NCI-H1417 (cell line): ENCODE measurements around the gene IPO7.
"Not testable (repeated sequence)": the region's sequence is repeated elsewhere in the genome, so short reads cannot be mapped to it uniquely, and the experiment has no call there.

Experiments
- DNase-seq, 3 experiments: peaks; one replicate each; lab custom pipeline; 2025; lab: John Stamatoyannopoulos, UW

IPO7 gene

DNA sequence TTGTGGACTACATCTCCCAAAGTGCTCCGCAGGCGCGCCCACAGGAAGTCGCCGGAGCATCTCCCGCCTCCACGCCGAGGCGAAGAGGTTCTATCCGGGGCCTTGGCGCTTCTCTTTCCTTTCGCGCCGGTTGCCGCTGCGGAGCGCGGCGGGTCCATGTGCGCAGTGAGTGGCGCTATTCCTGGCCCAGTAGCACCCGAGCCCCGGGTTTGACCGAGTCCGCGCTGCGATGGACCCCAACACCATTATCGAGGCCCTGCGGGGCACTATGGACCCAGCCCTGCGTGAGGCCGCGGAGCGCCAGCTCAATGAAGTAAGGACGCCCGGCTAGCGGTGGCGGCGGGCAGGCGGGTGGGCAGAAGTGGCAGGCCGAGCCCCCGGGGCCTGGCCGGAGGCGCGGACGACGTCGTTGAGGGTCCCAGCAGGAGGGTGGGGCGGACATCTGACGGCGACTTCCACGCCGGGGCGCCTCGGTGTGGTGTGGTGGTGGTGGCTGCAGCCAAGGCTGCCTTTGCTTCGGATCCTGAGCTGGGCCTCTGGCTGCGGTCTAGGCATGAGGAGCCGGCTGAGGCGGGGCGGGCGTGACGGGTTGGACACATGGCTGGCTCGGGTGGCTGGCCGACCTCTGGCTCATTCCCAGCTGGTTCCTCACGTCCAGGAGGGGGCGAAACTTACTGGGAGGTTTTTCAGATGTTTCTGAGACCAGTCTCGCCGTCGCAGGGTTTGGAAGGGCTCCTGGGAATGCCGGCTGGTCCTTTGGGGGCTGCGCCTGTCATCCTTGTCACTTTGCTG lies at the start of gene IPO7:
TSS of gene IPO7 (plus strand) at position 118 of the 792 bp plus-strand sequence. CDS start at position 230, 112 bp downstream.
- DNase-seq: peak; percentile 90 to 95 (median 93)

DNA sequence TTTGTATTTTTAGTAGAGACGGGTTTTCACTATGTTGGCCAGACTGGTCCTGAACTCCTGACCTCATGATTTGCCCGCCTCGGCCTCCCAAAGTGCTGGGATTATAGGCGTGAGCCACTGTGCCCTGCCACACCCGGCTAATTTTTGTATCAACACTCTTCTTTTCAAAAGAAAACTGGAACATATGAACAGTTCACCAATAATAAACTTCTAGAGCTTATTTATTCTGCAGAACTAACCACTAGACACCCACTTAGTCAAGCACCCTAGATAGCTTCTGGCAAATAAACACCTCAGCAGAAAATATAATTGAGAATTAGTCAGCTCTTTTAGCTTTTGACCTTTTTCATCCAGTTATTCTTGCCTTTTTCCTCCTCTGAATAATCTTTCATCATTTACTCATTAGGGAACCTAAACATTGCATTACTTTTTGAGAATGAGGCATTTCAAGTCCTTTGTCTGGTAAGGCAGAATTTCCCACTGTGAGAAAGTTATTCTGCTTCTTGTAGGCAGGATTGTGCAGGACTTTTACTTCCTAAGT lies 42.7 kb upstream of the IPO7 start:
- DNase-seq: no peak

DNA sequence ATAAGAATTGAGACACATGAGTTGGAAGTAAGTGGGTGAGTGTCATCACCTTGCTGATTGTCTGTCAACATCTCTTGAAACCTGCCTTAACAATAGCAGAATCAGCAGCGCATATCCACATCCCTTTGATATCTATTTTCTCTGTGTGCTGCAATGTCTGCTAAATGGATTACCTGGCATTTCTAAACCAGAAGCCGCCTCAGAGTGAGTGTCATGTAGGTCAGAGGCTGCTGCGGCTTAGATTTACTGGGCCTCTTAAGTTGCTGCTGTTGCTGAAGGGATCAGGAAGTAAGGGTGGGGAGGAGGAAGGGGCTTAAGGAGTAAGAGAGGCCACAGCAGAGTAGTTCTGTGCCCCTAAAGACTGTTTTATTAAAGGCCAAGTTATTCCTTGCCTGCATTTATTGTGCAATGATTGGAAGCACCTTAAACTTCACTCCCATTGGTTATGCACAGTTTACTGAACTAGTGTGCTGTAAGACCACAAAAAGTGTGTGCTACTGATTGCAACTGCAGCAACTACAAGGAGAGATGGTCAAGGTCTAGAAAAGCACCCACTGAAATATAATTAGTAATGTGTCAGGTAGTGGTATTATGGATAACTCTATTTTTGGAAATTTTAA lies 40.3 kb upstream of the IPO7 start:
- peak in 1 of 3 experiments; percentile 29 for DNase-seq

DNA sequence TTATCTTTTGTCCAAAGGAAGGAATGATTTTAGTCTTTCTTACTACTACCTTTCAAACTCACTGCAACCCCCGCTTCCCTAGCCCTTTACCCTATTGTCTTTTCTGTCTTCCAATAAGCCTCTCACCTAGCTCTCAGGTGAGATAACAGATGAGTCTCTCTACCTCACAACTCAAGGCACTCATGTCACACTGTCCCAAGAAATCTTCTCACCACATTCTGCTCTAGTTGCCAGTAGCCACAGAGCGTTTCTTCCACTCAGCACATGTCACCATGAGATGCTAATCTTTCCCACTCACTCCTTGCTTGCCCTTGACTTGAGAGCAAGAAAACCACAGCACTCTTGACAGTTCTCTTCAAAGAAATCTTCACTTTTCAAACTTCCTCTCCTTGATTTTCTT lies 37.4 kb upstream of the IPO7 start:
- DNase-seq: no peak

DNA sequence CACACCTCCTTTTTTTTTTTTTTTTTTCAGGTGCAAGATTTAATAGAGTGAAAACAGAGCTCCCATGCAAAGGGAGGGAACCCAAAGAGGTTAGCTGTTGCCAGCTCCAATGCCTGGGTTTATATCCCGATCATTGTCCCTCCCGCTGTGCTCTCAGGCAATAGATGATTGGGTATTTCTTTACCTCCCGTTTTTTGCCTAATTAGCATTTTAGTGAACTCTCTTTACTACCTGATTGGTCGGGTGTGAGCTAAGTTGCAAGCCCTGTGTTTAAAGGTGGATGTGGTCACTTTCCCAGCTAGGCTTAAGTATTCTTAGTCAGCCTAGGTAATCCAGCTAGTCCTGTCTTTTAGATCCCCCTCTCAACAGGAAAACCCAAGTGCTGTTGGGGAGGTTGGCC lies 36.7 kb upstream of the IPO7 start:
- DNase-seq: not testable (repeated sequence)

DNA sequence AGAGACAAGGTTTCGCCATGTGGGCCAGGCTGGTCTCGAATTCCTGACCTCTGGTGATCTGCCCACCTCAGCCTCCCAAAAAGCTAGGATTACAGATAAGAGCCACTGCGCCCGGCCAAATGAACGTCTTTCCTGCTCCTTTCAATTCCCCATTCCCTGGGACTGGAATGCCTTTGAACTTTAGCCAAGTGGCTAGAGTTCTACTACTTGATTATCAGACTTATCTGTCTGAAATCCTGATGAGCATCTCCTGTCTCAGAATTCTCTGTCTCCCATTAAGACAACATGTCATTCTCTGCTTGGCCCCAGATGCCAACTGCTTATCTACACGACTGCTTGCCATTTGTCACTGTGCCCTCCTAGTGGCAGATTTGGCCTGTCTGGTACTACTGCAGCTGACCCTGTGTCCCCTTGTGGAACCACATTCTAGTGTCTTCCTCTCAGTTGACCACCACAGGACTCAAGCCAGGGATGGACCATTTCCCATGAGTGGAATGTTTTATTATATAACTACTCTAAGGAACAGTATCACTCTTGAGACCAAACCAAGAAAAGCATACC lies 33.1 kb upstream of the IPO7 start:
- no peak for DNase-seq

DNA sequence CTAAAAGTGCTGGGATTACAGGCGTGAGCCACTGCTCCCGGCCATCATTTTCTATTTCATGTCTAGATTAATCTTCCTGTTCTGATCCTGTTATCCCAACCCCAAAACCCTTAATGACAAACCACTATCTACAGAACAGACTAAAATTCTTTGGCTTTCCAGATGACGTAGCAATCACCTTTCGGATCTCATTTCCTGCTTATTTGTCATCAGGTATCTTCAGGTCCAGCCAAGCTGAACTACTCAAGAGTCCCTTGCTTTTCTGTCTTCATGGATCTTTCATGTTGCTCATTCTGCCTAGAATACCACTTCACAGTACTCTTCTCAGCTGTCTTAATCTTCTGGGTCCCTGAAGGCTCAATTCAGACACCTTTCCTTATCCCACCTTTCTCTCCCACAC lies 27.4 kb upstream of the IPO7 start:
- no peak for DNase-seq

DNA sequence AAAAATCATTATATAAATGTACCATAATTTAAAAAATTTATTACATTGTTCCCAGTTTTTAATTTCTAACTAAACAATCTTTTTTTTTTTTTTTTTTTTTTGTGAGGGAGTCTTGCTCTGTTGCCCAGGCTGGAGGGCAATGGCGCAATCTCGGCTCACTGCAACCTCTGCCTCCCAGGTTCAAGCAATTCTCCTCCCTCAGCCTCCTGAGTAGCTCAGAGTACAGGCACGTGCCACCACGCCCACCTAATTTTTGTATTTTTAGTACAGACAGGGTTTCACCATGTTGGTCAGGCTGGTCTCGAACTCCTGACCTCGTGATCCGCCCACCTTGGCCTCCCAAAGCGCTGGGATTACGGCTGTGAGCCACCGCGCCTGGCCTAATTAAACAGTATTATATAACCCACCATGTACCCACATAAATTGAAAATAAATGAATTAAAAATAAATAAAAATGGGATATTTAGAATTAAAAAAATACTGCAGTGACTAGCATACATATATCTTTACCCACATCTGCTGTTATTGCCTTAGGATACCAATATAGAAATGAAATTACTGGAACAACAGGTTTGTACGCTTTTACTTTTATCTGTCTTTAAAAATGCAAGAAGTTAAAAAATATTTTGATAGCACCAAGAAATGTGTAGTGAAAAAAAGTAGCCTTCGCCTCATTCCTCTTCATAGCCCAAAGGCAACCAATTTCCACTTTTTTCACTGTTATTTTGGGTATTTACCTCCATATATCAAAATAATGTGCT lies 23.4 kb upstream of the IPO7 start:
- not testable (repeated sequence) for DNase-seq

DNA sequence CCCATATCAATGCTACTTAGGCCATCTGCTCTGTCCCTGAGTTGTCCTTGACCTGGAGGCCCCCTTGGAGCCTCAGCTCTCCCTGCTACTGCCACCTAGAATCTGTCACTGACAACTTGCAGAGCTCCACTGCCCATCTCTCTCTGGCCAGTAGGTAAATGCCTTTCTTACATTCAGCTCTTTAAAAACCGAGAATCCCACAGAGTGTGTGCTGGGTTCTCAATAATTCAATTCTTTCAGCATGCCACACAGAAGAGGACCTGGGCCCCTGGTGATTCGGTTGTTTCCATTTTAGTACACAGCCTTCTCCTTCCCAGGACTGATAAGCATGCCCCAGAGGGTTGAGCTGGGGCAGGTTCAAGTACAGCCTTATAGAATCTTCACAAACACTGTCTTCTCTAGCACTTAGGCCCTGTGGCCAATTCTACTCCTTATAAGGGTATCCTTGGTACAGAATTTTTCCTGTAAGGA lies 22.0 kb upstream of the IPO7 start:
- no peak for DNase-seq

DNA sequence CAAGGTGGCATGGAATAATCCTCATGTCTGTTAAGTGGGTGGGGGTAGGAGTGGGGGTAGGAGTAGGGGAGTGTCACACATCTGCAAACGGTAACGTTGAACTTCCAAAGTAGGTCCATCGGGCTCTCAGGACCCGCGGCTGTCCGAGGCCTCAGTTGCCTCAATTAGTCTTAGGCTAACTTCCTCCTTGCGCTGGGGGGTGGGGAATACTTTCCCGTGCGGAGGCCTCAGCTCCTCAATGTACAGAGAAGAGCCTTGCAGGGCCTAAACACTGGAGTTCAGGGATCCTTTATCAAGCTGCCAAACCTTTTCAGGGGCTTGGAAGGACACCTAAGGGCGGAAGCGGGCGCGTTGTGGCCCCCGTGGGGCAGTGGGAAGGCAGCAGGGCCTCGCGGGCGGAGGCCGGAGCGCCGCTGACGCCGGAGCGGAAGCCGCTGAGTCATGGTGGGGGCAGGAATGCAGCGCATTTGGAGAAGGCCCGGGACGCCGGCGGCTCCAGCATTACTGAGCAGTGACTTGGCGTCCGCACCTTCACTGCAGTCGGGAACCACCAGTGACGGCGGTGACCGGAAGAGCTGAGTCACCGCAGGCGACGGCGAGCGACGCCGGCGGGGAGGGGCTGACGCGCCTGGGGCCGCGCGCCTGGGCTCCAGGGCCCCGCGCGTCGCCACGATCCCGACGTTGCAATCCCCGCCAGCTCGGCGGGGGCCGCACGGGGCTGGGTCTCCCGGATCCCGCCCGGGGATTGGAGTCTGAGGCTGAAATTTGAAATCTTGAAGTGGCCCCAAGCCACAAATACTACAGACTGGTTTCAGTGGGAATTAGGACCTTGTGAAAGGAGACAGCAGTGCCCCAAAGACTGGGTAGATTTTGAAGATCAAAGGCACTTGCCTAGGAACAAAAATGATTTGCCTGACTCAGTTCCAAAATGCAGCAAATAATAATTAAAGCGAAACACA lies 20.2 kb upstream of the IPO7 start:
- peak; percentile 91 to 95 (median 94) for DNase-seq

DNA sequence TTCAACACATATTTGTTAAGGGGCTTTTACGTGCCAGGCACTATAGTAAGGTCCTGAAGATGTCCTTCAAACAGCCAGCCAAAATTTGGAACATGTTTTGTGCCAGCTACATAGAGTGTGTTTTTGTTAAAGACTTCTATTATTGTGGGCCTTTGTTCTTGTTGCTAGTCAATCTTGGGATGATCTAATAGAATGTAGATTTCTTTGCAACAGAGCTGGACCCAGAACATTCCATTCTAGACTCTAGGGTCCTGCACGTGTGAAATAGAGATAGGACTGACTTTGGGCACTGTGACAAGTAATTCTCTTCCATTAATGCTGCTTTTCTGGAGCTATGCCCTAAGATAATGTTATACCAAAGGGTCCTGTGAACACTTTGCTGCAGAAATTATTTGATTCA lies 16.9 kb upstream of the IPO7 start:
- DNase-seq: no peak

DNA sequence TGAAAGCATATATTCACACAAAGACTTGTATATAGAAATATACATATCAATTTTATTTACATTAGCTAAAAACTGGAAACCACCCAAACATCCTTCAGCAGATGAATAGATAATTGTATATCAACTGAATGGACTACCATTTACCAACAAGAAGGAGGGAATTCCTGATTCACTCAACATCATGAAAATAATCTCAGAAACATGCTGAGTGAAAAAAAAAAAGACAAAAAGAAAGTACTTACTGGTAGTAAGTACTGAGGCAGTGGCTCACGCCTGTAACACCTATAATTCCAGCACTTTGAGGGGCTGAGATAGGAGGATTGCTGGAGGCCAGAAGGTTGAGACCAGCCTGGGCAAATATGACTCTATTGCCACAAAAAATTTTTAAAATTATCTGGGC lies 7.4 kb upstream of the IPO7 start:
- no peak for DNase-seq

DNA sequence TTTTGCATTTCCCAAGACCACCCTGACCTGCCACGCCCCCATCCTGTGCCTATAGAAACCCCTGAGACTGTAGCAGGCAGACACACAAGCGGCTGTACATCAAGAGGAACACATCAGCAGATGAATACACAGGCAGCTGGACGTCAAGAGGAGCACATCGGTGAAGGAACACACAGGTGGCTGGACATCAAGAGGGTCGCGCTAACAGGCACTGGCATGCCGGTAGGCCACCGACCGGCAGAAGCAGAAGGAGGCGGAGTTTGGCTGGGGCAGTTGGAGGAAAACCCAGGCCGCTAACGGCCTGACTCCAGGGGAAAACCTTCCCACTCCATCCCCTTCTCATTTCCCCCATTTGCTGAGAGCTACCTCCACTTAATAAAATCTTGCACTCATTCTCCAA lies 5.4 kb upstream of the IPO7 start:
- DNase-seq: no peak

DNA sequence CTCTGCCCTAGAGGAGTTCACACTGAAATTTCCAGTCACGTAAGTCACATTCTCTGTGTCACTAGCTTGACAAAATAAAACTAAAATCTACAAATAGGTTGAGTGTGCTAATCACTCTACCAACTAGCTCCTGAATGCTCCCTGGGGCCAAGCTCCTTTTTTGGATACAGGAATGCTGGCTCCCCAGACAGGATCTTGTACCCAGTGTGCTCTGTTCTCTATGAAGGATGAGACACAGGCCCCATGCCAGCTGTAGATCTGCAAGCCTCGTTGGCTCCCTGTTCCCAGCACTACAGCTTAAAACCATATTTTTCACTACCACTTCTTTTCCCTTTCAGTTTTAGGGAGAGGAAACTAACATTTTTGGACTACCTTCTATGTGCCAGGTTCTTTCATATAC lies 3.7 kb upstream of the IPO7 start:
- no peak for DNase-seq

DNA sequence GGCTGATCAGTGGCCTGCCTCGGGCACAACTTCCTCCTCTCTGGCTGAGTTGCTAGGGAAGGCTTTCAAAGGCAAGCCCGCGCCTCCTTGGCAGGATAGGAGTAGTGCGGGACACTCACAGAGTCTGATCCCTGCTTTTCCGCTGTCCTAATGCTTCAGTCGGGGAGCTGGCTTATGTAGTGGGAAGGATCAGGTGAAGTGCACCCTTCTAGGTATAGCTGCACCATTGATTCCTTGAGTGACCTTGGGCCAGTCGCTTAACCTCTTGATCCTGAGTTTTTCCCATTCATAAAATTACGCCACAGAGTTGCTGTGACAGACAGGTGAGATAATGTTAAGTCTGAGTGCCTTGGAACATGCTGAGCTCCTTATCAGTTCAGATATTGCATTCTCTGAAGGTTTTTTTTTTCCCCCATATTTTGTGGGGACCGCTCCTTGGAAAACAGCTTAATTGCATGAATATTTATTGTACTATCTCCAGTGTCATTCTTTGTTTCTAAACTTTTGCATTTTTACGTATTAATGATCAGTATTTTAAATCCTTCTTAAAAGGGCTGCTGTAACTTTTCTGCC lies 961 bp downstream of the IPO7 start:
- peak in 1 of 3 experiments; percentile 42 for DNase-seq

DNA sequence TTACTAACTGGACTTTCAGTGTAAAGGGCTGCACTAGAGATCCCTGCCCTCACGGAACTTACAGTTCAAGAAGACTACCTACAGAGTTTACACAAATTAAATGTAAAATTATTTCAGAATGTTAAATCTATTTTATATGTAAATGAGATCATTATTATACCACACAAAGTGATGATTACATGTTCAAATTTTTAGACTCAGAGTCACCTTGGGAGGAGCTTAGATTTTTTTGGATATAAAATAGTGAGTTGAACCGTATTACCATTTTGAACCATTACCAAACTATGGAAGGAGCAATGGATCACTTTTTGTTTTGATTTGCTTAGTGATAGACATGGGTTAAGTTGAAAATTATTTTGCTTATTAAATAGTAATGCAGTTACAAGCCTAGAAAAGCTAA lies 1.6 kb downstream of the IPO7 start:
- DNase-seq: no peak

DNA sequence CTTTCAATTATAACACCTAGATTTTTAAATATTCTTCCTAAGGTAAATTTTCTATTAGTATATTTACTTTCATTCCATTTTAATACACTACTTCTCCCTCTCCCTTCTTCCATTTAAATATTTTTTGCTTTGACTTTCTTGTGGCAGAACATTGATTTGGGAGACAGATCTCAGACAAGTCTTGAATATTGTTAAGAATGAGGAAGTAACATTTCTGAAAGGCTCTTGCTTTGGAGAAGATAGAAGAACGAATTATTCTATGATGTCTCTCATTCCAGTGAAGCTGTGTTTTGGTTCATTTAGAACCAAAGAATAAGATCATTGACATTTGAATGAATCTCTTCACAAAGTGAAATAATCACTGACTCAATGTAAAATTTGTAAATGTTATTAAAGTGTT lies 2.4 kb downstream of the IPO7 start:
- DNase-seq: no peak

DNA sequence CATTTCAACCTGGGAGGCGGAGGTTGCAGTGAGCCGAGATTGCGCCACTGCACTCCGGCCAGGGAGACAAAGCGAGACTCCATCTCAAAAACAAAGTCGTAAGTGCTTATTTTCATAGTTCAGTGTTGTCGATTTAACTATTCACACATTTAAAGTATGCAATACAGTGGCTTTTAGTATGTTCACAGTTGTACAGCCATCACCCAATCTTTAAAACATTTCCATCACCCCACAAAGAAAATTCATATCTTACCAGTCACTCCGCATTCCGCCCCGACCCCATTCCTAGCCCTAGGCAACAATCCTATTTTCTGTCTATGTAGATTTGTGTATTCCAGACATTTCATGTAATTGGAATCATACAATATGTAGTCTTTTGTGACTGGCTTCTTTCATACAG lies 11.9 kb downstream of the IPO7 start:
- no peak for DNase-seq

DNA sequence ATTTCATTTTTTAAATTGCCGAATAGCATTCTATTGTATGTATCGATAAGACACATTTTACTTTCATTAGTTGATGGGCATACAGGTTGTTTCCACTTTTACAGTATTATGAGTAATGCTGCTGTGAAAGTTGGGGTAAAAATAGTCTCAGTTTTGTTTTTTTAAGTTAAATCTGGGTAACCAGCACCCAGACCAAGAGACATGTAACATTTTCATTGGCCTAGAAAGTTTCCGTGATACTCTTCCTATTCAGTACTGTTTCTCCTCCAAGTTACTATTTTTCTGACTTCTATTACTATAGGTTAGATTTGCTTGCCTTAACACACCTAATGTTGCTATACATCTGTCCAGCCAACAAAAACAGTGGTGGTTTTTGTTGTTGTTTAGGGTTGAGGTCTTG lies 12.3 kb downstream of the IPO7 start:
- DNase-seq: no peak
